Epidermal melanocyte (primary cell): ENCODE measurements around the gene MLPH.

Experiments used
- DNase-seq: peaks from one replicate; pipeline ENCODE4 v3.0.0; 2011; ENCODE audit warnings: low spot score; ENCODE audit not compliant: insufficient read length

MLPH gene

DNA sequence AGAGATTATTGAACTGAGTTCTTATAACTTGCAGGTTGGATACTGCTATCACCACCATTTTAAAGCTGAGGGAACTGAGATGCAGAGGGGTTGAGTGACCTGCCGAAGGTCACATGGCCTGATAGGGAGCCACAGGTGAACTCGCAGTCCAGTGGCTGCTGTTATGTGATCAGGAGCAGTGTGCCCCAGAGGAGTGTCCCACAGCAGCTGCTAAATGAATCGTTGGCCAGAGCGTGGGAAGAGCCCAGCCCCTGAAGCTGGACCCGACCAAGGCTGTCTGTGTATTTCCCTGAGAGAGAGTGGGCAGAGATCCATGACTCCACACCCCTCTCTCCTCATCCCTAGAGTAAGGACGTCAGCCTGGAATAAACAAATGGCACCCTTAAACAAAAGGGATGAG lies 52.6 kb downstream of the MLPH start:
- DNase-seq: no peak

DNA sequence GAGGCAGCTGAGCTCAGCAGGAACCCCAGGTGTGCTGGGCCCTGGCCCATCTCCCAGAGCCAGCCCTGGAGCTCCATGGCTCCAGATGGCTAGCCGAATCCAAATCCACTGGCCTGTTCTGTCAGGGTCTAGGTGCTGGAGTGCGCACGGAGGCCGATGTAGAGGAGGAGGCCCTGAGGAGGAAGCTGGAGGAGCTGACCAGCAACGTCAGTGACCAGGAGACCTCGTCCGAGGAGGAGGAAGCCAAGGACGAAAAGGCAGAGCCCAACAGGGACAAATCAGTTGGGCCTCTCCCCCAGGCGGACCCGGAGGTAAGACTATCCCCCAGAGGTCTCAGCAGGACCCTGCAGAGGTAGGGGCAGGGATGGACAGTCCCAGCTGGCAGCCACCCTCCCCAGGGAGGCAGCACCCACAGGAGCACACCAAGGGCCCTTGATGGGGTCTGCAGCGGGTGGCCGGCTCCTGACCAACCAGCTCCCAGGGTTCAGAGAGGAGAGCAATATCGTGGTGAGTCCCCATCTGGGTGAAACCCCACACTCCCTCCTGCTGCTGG lies 53.2 kb downstream of the MLPH start:
- no peak for DNase-seq

DNA sequence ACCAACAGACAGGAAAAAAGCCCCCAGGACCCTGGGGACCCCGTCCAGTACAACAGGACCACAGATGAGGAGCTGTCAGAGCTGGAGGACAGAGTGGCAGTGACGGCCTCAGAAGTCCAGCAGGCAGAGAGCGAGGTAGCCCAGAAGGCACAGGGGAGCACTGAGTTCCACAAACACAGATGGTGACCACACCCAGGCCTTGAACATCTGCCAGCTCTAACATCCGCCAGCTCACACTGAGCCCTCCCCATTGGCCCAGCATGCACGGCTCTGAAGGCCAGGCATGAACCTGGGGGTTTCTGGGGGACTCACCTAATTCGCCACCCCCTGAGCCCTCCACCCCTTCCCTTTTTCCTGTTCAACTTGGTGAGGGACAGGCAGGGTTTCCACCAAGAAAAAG lies 53.8 kb downstream of the MLPH start:
- DNase-seq: no peak

DNA sequence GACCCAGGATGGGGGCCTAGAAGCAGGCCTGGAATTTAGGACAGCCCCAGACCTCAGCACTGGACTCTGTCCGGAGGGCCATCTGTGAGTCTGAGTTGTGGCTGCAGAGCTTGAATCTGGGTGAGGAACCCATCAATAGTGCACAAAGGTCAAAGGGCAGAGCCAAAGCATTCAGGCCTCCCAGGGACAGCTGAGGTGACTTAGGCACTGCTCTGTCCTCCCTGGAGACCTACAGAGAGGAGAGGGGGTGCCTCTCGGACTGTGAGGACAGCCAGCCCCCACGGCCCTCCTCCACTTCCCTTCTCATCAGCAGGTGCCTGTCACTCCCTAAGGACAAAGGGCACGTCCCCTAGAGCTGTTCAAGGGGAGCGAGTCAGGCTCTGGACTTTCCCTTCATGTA lies 54.2 kb downstream of the MLPH start:
- DNase-seq: no peak

DNA sequence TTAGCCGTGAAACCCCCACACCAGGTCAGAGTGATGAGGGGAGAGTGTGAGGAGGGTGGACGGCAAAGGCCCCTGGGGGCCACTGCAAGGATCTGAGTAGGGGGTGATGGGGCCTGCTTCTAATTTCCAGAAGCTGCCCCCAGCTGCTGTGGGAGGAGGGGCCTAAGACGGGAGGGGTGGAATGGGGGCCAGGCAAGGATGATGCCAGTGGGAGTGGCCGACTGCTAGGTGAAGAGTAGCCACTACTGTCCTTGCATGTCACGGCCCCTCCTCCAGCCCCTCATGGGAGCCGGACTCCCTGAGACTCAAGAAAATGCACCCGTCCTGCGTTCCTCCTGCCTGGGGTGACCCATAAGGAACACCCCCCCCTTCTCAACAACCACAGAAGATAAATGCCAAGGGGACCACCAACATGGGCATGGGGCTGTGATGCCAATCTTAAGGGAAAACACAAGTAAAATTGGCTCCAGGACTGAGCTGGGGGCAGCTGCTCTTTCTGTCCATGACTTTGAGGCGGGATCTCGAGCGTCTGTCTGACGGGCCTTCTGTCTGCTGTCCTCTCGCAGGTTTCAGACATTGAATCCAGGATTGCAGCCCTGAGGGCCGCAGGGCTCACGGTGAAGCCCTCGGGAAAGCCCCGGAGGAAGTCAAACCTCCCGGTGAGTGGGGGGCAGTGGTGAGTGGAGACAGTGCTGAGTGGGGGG lies 55.1 kb downstream of the MLPH start:
- DNase-seq: no peak

DNA sequence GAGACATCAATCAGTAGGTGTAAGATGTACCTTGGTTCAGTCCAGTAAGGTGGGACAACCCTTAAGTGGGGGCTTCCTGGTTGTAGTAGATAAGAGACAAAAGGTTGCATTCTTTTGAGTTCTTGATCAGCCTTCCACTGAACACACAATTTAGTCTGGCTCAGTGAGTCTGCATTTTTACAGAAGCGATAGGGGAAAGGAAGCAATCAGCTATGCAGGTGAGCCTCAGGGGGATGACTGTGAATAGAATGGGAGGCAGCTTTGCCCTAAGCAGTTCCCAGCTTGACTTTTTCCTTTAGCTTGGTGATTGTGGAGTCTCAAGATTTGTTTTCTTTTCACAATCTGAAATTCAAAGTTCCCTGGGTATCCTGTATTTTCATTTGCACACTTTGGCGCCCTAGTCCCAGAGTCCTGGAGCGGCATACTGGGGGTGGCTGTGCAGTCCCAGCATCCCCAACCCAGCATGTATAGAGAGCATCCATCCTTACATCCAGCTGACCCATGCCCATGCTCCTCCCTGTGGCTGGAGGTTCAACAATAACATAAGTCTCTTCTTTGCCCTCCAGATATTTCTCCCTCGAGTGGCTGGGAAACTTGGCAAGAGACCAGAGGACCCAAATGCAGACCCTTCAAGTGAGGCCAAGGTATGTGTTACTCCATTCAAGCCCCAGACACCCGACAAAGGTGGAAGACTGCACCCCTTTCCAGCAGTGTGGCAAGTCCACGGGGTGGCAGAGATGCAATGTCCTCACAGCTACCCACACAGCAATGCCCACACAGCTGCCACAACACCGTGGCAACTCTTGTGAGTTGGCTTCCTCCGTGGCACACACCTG lies 59.2 kb downstream of the MLPH start:
- DNase-seq: no peak

DNA sequence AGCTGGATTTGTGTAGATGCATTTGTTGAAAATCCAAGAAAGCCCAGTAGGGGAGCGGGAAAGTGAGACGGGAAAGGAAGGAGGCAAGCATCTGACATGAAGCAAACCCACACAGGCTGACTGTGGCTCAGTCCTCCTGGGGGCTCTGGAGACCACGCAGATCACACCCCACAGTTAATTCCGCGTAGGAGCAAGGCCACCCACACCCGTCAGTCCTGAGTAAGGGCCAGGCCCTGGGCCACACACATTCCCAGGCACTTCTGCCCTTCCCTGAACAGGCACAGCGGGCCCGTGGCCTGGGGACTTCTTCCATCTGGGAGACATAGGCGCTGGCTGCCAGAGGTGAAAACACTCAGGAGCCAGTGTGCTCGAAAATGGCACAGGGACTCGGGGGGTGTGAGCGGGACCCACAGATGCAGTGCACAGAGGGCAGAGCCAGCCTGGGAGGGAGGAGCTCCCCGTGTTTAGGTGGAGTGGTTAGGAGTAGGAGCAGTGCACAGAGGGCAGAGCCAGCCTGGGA lies 59.9 kb downstream of the MLPH start:
- no peak for DNase-seq

DNA sequence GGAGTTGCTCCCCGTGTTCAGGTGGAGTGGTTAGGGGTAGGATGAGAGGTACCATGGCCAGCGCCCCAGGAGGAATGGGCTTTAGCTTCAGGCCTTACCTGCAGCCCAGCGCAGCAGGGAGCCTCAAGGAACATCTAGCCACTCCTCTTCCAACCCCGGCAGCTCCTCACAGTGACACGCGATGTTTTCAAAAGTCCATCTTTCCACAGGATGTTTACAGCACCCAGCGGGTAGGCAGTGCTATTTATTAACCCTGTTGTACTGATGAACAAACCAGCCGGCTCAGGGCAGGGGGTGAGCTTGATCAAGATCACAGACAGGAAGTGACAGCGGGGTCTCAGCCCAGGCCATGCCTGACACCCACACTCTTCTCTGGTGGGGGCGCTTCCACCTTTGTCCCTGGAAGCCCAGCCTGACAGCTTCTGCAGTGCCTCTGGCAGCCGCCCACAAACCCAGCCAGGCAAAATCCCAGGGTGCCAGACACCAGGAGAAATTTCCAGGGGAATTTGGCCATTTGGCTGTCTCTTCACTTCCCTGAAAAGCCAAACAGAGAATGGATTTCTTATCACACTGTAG lies 60.9 kb downstream of the MLPH start:
- DNase-seq: no peak

DNA sequence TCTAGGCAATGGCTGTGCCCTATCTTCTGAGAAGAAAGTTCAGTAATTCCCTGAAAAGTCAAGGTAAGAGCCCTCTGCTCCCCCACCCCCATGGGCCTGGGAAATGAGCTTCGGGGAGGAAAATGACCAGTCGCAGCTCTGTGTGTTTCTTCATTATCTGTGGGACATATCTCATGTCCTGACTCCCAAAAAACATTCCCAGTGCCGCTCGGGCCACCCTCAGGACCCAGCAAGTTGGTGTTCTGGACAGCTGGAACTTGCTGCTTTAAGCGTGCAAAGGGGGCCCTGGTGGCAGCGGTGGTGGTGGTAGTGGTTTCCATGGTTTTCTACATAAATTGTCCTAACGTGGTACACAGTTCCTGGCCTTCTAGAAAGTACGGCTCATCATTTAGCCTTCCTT lies 62.2 kb downstream of the MLPH start:
- DNase-seq: no peak

DNA sequence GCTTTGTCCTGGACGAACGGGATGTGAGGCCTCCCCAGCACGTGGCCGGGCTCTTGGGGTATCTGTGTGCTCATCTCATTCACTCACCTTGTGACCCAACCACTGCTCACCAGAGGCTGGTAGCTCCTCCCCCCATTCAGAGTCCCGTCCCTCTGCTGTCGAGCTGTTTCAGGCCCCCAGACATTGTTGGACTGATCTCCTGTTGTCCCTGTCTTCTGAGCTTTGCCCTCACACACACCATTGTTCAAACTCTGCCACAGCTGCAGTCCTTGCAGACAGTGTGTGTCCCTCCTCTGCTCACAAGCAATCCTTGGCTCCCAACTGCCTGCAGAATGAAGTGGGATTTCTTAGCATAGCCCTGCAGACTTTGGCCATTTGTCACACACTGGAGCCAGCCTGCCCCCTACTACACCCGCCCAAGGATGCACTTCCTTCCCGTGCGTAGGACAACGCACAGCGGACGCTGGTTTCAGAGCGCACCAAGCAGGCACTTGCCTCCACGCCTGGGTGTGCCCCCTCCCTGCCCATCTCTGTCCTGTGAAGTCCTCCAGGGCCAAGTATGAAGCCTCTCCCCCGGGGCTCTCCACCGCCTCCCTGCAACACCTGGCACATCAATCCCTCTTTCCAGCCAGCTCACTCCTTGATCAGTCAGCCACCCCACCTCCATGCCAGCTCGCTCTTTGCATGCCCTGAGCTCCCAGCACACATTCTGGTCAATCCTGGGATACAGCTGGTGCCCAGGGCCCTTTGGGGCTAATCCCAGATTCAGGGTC lies 62.8 kb downstream of the MLPH start:
- DNase-seq: no peak

DNA sequence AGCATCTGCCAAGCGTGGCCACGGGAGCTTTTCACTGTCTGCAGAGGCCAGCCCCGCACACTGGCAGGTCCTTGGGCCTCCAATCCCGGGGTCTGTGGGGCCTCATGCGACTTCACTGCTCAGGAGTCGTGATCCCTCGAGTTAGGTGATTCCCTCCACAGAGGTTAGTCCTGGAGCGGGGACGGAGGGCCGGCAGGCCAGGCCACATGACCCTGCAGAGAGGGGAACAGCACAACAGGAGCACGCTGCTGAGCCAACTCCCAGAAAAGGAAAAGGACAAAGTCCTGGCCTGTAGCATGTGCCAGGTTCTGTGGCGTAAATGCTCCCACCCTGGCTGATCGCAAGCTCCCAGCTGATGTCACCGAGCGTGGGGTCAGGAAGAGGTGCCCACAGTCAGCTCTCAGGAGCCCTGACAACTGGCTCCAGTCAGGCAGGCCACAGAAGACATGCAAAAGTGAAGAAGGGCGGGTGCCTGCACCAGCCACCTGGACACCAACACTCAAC lies 64.1 kb downstream of the MLPH start:
- DNase-seq: no peak

DNA sequence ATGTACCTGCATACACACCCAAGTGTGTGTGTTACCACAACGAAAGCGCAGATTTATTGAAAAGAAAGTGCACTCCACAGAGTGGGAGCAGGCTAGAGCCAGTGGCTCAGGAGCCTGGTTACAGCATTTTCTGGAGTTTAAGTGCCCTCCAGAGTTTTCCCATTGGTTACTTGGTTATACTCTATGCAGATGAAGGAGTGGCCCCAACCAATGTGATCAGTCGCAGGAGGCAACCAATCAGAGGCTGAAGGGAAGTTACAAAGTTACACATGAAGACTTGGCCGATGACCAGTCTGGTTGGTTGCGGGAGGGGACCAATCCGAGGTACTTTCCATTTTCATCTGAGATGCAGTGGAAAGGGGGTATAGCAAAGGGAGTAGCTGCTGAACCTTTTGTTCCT lies 65.9 kb downstream of the MLPH start:
- DNase-seq: no peak

DNA sequence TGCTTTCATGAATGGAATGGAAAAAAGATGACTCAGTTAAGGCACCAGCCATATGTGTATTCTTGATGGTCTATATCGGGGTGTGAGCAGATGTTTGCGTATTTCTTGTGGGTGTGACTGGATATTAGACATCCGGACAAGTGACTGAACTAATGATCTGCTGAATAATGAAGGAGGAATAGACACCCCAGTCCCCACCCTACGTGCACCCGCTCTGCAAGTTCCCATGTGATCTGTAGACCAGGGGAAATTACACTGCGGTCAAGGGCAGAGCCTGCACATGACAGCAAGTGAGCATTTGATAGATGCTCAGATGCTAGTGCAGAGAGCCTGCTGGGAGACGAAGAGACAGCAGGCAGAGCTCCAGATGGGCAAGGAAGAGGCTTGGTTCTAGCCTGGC lies 66.9 kb downstream of the MLPH start:
- DNase-seq: no peak

DNA sequence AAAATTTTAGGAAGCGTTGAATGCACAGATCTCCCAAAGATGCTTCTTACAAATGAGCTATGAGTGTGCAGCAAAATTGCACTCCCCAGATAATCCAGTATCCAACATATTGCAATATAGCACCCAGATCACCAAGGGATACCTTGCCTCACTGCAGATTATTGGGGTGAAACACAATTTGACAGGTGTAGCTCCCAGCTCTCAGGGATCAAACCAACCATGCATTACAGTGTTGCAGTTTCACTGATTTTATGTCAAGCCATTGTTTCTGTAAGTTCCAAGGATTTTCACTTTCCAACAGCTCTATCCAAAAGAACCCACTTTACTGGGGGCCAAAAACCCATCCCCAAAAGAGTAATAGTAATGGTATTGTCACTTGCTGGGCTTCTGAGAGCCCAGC lies 68.5 kb downstream of the MLPH start:
- DNase-seq: no peak

DNA sequence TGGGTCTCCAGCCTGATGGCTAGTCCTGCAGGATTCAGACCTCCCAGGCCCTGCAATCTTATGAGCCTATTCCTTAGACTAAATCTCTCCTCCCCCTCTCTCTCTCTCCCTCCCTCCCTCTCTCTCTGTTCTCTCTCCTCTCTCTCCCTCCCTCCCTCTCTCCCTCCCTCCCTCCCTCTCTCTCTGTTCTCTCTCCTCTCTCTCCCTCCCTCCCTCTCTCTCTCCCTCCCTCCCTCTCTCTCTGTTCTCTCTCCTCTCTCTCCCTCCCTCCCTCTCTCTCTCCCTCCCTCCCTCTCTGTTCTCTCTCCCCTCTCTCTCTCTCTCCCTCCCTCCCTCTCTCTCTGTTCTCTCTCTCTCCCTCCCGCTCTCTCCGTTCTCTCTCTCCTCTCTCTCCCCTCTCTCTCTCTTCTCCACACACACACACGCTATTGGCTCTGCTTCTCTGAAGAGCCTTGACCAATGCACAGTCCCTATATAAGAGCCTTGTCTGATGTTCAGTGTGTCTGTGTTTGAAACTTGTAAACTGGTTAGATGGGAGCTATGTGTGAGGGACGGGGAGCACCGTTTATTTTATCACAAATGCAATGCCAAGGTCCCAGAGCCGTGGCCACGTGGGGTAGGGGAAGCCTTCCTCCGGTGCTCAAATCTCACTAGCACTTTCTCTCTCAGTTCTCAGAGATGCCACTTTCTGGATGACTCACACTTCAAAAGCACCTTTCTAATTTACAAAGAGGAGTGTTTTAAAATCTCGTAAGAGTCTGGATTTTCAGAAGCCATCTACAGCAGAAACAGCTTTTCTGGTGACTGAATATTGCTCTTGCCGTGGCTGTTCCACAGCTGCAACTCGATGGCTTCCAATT lies 70.0 kb downstream of the MLPH start:
- no peak for DNase-seq

DNA sequence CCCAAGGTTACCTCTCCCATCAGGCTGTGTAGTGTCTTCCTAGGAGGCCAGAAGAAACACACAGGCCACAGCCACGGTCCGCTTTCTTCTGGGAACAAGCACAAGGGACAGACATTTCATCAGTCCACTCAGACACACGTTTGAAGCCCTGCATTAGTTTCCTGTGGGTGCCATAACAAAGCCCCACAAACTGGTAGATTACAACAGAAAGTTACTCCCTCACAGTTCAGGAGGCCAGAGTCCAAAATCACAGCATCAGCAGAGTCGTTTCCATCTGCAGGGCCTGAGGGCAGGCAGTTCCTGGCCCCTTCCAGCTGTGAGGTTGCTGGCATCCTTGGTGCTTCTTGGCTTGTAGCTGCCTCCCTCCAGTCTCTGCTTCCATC lies 70.6 kb downstream of the MLPH start:
- no peak for DNase-seq

DNA sequence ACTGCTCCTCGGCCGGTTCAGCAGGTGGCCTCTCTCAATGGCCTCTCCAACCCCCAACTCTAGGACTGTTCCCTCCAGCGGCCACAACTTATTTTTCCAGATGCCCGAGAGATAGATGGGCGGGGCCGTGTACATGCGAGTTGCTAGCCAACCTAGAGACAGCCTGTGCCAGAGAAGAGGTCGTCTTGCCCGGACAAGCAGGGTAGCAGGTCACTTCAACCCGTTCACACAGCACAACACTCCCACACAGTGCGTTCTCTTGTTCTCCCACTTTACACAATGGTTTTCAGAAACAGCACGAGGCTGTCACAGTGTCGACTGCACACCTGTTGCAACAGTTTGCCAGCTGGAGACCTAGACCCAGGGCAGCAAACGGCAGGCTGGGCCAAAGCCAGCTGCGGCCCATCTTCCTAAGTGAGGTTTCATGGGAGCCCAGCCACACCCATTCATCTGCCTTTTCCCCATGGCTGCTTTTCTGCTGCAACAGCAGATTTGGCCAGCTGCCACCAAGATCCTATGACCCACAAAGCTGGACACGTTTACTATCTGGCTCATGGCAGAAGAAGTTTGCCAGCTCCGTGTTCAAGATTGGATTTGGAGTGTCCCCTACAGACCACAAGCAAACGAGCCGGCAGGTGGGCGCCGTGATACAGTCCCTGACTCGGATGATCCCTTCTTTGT lies 72.0 kb downstream of the MLPH start:
- DNase-seq: peak; percentile 61

DNA sequence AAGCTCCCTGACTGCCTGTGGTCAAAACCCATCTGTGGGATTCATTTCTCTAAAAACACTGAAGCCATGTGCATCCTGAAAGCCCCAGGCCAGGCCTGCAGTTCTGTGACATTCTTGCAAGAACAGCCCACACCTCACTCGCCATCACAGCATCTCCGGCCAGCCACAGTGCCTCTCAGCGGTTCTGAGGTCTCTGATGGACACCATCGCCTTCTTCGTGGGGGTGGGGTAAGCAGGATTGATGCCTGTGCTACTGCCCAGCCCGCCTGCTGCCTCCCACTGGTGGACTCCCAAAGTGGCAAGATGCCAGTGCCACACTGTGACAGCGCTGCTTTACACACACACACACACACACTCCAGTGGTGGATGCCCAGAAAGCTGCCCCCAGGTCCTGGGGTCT lies 74.2 kb downstream of the MLPH start:
- no peak for DNase-seq

DNA sequence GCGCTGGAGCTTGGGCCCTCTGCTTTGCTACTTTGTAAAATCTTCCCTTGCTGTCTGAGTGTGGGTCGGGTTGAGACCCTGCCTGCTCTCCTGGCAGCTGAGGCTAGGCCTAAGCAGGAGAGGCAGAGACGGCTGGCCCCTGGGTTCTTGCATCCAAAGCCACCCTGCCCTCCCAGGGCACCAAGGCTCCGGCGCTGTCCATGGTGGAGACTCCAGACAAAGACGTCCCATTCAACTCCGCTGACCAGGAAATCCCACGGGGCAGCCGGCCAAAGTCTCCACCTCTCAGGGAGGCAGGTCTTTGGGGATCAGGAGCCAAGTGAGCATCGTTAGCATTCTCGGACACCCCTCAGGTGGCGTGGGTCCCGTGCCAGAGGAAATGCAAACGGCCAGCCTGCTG lies 76.8 kb downstream of the MLPH start:
- peak; percentile 44 for DNase-seq
